OCI-LY7 (cell line): ENCODE results near the gene OVCA2. TPM values are rescaled to one million over a fixed set of nuclear protein-coding genes. Genes with fewer than 3 reads are reported as not detected.

Experiments
- BruUV-seq: library from RNA; stranded (reverse); fragments of 400-500 nt; replicated peaks from 2 replicates; lab custom pipeline; 2021; lab: Mats Ljungman, UMichigan
- CTCF ChIA-PET: fragments of 300-600 bp; sonication (Branson Sonifier 250); formaldehyde crosslinking; loops from one replicate; lab custom pipeline; 2022; ENCODE audit warnings: antibody characterized with exemption; ENCODE audit not compliant: unreplicated experiment; lab: Charles Lee
- POLR2A ChIA-PET: fragments of 300-600 bp; sonication (Branson Sonifier 250); formaldehyde crosslinking; loops from one replicate; lab custom pipeline; 2022; ENCODE audit warnings: antibody characterized with exemption; lab: Charles Lee
- DNase-seq: peaks from one replicate; pipeline ENCODE4 v3.0.0-alpha.2; 2015; ENCODE audit warnings: low spot score
- H2AFZ ChIP-seq: fragments of 200-600 bp; sonication (generic), shearing (Covaris generic); 2 replicates; pipeline ENCODE4 v1.6.1; 2014; ENCODE audit warnings: mild to moderate bottlenecking, antibody characterized with exemption, low read length, moderate library complexity
- H3K27ac ChIP-seq: fragments of 200-600 bp; sonication (generic); 2 replicates; pipeline ENCODE4 v1.5.1; 2014; ENCODE audit warnings: mixed run types, low read depth, mild to moderate bottlenecking, moderate library complexity, low read length, inconsistent platforms; ENCODE audit not compliant: poor library complexity, severe bottlenecking
- H3K36me3 ChIP-seq: fragments of 200-600 bp; sonication (generic); 2 replicates; pipeline ENCODE4 v1.6.1; 2014; ENCODE audit warnings: mild to moderate bottlenecking, antibody characterized with exemption, low read length, moderate library complexity, mixed read lengths; ENCODE audit not compliant: insufficient read depth
- H3K4me1 ChIP-seq: fragments of 200-600 bp; sonication (generic); 2 replicates; pipeline ENCODE4 v1.5.1; 2014; ENCODE audit warnings: mild to moderate bottlenecking, low read length; ENCODE audit not compliant: insufficient read depth, poor library complexity, severe bottlenecking
- H3K4me2 ChIP-seq: fragments of 200-600 bp; sonication (generic); 2 replicates; pipeline ENCODE4 v1.6.1; 2014; ENCODE audit warnings: mild to moderate bottlenecking, low read length
- H3K4me3 ChIP-seq: fragments of 200-600 bp; sonication (generic); 2 replicates; pipeline ENCODE4 v1.5.1; 2014; ENCODE audit warnings: mild to moderate bottlenecking, low read depth, low read length; ENCODE audit not compliant: poor library complexity, severe bottlenecking
- H3K79me2 ChIP-seq: fragments of 200-600 bp; sonication (generic); 2 replicates; pipeline ENCODE4 v1.6.1; 2016; ENCODE audit warnings: low read depth, mild to moderate bottlenecking, low read length, moderate library complexity, mixed read lengths; ENCODE audit not compliant: insufficient read depth
- H3K9me2 ChIP-seq: fragments of 200-600 bp; sonication (generic); 2 replicates; pipeline ENCODE4 v1.6.1; 2016; ENCODE audit warnings: mild to moderate bottlenecking, low read length, mixed read lengths; ENCODE audit not compliant: insufficient read depth
- H3K9me3 ChIP-seq: fragments of 200-600 bp; sonication (generic); 2 replicates; pipeline ENCODE4 v1.6.1; 2014; ENCODE audit warnings: mild to moderate bottlenecking, mixed run types, low read length, mixed read lengths
- H4K20me1 ChIP-seq: fragments of 200-600 bp; sonication (generic); 2 replicates; pipeline ENCODE4 v1.6.1; 2014; ENCODE audit warnings: mild to moderate bottlenecking, antibody characterized with exemption, low read length, moderate library complexity, mixed read lengths; ENCODE audit not compliant: insufficient read depth
- EZH2phosphoT487 ChIP-seq: fragments of 200-600 bp; sonication (generic); IDR thresholded peaks from 2 replicates; pipeline ENCODE4 v1.6.1; 2018; ENCODE audit warnings: low read depth, borderline replicate concordance, mild to moderate bottlenecking, mixed run types, antibody characterized with exemption, low read length, moderate library complexity, mixed read lengths
- intact Hi-C: fragments of 100-400 bp; cut with micrococcal nuclease; formaldehyde crosslinking; loops from one replicate; pipeline ENCODE4 v1.10.0; 2022; ENCODE audit not compliant: unreplicated experiment
- total RNA-seq, 2 experiments: library from RNA; depleted of rRNA in 1 of 2; stranded (reverse); fragments of >200 nt in 1 of 2; shearing (Covaris generic) in 1 of 2; gene quantifications; 2 replicates each; pipeline ENCODE4 v1.2.3, GENCODE V29; 2014 to 2022
- TF ChIP-seq, protein P1 (sequence below): fragments of 200-600 bp; sonication (generic); conservative IDR thresholded peaks from 2 replicates; pipeline ENCODE4 v1.5.1; 2014; ENCODE audit warnings: mild to moderate bottlenecking, antibody characterized with exemption, low read length, moderate library complexity, mixed read lengths

Gene OVCA2
- total RNA-seq, 2 experiments from 2014 or later, result 21.9 to 24.0 TPM

DNA sequence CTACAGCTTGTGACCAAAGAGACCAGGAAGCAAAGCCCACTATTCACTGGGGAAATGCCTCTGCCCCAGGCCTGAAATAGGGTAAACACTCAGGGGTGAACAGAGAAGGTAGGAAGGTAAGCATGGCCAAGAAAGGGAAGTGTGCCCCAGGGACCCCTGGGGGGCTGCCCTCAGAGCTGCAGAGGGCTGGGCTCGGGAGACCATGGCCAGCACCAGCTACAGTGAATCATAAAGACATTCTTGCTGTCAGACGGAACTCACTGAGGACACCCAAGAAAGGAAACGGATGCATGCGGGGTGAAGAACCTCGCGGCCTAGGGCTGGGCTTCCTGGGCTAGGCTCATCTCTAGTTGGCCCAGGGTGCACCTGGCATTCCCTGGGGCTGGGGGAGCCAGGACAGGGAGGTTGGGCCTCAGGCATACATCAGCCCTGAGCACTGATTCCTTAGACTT lies 22.7 kb downstream of the OVCA2 start:
- intact Hi-C loops, result no loop called here
- H3K36me3 ChIP-seq, result no peaks in the 10 kb centered on the region
- TF ChIP-seq, protein P1, sequence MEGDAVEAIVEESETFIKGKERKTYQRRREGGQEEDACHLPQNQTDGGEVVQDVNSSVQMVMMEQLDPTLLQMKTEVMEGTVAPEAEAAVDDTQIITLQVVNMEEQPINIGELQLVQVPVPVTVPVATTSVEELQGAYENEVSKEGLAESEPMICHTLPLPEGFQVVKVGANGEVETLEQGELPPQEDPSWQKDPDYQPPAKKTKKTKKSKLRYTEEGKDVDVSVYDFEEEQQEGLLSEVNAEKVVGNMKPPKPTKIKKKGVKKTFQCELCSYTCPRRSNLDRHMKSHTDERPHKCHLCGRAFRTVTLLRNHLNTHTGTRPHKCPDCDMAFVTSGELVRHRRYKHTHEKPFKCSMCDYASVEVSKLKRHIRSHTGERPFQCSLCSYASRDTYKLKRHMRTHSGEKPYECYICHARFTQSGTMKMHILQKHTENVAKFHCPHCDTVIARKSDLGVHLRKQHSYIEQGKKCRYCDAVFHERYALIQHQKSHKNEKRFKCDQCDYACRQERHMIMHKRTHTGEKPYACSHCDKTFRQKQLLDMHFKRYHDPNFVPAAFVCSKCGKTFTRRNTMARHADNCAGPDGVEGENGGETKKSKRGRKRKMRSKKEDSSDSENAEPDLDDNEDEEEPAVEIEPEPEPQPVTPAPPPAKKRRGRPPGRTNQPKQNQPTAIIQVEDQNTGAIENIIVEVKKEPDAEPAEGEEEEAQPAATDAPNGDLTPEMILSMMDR, result no peak
- TF ChIP-seq EZH2phosphoT487, result no peak
- H2AFZ ChIP-seq, result no peak overlapping the region
- peak overlapping the region; percentile 37 for H3K4me2 ChIP-seq
- no peaks in the 10 kb centered on the region for H4K20me1 ChIP-seq
- no TSS peak for BruUV-seq
- H3K9me2 ChIP-seq, result no peaks in the 10 kb centered on the region
- H3K79me2 ChIP-seq, result no peaks in the 10 kb centered on the region
- H3K27ac ChIP-seq, result no peak overlapping the region
- peak; percentile 38 for DNase-seq
- H3K4me3 ChIP-seq, result no peak overlapping the region
- ChIA-PET POLR2A (no interaction called here), CTCF (interaction anchor here (0.6 to 0.9 kb wide), 2 partner anchors 11 to 54 kb away, joined by 3 read pairs; no protein-coding TSS in a partner anchor)
- H3K9me3 ChIP-seq, result no peaks in the 10 kb centered on the region
- peaks cover 28% of the 10 kb centered on the region for H3K4me1 ChIP-seq

DNA sequence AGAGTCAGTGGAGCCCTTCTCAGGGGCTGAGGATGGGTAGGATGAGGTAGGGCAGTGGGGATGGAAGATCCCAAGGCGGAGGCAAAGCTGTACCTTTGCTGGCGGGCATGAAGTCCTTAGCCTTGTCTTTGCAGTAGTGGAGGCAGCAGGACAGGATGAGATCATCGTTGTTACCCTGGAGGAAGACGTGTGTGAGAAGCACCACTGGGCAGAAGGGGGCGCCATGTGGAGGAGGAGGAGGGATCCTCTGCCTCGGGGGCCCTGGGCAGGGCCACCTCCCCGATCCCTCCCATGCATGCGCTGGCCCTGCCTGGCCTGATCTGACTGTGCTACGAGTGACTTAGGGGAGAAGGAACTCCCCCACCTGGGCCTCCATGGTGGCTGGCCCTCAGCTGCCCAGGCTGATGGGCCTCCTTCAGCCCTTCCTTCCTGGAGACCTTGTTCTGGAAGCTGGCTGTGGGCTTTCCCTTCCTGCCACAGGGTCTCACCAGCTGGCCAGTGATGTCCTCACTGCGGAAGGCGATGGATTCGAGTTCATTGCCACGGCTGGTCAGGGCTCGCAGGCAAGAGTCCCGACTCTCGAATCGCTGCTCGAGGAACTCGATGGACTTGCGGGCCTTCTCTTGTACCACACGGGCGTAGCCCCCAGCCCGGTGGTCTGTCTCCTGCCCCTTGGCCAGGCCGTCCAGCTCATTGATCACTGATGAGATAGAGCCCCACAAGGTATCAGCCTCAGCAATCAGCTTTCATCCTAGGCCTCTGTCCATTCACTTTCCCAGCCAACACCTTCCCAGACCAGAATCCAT lies 23.4 kb downstream of the OVCA2 start:
- Histone ChIP-seq H3K9me3 (no peaks in the 10 kb centered on the region), H2AFZ (no peak overlapping the region), H3K79me2 (no peaks in the 10 kb centered on the region), H3K36me3 (no peaks in the 10 kb centered on the region), H3K4me1 (peaks cover 28% of the 10 kb centered on the region), H3K9me2 (no peaks in the 10 kb centered on the region), H3K4me2 (peak overlapping the region; percentile 37), H3K27ac (no peak overlapping the region), H4K20me1 (no peaks in the 10 kb centered on the region), H3K4me3 (no peak overlapping the region)
- intact Hi-C loops, result no loop called here
- TF ChIP-seq, protein P1, result peak; percentile 70
- TF ChIP-seq EZH2phosphoT487, result no peak
- DNase-seq, result peak; percentile 53
- POLR2A ChIA-PET, result no interaction called here
- no TSS peak for BruUV-seq
- CTCF ChIA-PET, result interaction anchor here (0.9 kb wide), 1 partner anchor 53 kb away, joined by 3 read pairs; no protein-coding TSS in a partner anchor

- no TSS peak for BruUV-seq
- Histone ChIP-seq H3K9me2 (no peaks in the 10 kb centered on the region), H3K27ac (no peak overlapping the region), H3K4me3 (no peak overlapping the region), H4K20me1 (no peaks in the 10 kb centered on the region), H3K9me3 (no peaks in the 10 kb centered on the region), H3K36me3 (no peaks in the 10 kb centered on the region), H3K4me1 (peaks cover 28% of the 10 kb centered on the region), H3K4me2 (no peak overlapping the region), H3K79me2 (no peaks in the 10 kb centered on the region), H2AFZ (no peak overlapping the region)
- DNase-seq, result no peak
- TF ChIP-seq, protein P1, result no peak
- TF ChIP-seq EZH2phosphoT487, result no peak
- POLR2A ChIA-PET, result no interaction called here
- CTCF ChIA-PET, result no interaction called here
- intact Hi-C loops, result no loop called here
Measured at GRCh38 chr17:2065949-2066400, 24.2 kb downstream of the OVCA2 start.
